H7 (cell line): Measurements from ENCODE around the gene NUBPL. TPM values are rescaled to one million over a fixed set of nuclear protein-coding genes. Genes with fewer than 3 reads are reported as not detected.
"Not testable (repeated sequence)": the region's sequence is repeated elsewhere in the genome, so short reads cannot be mapped to it uniquely, and the experiment has no call there.

Experiments used
- DNase-seq: peaks from one replicate; pipeline ENCODE4 v3.0.0; 2012
- H3K27me3 ChIP-seq: 2 replicates; pipeline ENCODE4 v1.6.0; 2011; ENCODE audit warnings: mild to moderate bottlenecking, low read length; ENCODE audit not compliant: control insufficient read depth, insufficient read depth
- H3K36me3 ChIP-seq: replicated peaks from 2 replicates; pipeline ENCODE4 v1.5.1; 2011; ENCODE audit warnings: low read length; ENCODE audit not compliant: control insufficient read depth, insufficient read depth
- H3K4me3 ChIP-seq: 2 replicates; pipeline ENCODE4 v1.5.1; 2011; ENCODE audit warnings: low read depth, mild to moderate bottlenecking, control low read depth, low read length, moderate library complexity; ENCODE audit not compliant: insufficient read depth
- total RNA-seq: library from RNA; depleted of rRNA; stranded (reverse); fragments of >200 nt; shearing (Covaris generic); gene quantifications from 2 replicates; pipeline ENCODE4 v1.2.3, GENCODE V29; 2014

The NUBPL gene
- total RNA-seq, 1 experiment from 2014 or later: 8.7 TPM

DNA sequence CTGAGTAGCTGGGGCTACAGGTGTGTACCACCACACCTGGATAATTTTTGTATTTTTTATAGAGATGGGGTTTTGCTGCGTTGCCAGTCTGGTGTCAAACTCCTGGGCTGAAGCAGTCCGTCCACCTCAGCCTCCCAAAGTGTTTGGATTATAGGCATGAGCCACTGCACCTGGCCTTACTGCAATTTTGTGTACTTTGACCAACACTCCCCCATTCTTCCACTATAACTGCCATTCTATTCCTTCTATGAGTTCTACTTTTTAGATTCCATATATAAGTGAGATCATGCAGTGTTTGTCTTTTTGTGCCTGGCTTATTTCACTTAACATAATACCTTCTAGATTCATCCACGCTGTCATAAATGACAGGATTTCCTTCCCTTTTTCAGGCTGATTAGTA is 199.1 kb downstream of the NUBPL start:
- DNase-seq: no peak
- H3K27me3 ChIP-seq: no peaks in the 10 kb centered on the region
- H3K4me3 ChIP-seq: no peak overlapping the region
- no peaks in the 10 kb centered on the region for H3K36me3 ChIP-seq

DNA sequence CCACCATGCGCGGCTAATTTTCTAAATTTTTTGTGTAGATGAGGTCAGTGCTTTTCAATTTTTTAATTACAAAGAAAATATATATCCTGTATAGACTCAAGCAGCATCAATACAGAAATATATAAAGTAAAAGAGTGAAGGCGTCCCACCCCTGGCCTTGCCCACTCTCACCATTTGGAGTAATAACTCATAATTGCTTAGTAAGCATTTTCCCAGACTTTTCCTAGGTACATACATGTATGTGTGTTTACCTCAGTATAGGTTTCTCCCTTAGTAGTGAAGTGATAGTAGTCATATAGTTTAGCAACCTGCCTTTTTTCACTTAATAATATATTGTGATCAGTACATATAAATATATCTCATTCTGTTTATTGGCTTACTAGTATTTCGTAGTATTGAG is 200.1 kb downstream of the NUBPL start:
- no peaks in the 10 kb centered on the region for H3K27me3 ChIP-seq
- no peaks in the 10 kb centered on the region for H3K36me3 ChIP-seq
- no peak overlapping the region for H3K4me3 ChIP-seq
- no peak for DNase-seq

DNA sequence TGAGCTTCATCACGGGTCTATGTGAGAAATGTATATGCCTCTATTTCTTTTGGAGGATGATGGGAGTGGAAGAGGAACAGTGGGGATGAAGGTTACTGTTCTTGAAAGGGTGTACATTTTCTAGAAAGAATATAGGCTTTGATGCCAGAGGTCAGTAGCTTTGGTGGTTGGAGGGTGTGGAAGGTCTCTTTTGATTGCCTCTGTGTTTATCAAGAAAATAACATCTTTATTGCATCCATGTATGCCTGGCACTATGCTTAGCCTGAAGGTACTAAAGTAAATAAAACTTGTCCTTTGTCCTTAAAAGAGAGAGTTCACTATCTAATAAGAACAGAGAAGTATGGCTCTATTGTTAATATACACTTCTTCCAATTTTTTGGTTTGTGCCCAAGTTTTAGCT is 201.8 kb downstream of the NUBPL start:
- H3K4me3 ChIP-seq: no peak overlapping the region
- no peaks in the 10 kb centered on the region for H3K27me3 ChIP-seq
- no peak for DNase-seq
- H3K36me3 ChIP-seq: no peaks in the 10 kb centered on the region

DNA sequence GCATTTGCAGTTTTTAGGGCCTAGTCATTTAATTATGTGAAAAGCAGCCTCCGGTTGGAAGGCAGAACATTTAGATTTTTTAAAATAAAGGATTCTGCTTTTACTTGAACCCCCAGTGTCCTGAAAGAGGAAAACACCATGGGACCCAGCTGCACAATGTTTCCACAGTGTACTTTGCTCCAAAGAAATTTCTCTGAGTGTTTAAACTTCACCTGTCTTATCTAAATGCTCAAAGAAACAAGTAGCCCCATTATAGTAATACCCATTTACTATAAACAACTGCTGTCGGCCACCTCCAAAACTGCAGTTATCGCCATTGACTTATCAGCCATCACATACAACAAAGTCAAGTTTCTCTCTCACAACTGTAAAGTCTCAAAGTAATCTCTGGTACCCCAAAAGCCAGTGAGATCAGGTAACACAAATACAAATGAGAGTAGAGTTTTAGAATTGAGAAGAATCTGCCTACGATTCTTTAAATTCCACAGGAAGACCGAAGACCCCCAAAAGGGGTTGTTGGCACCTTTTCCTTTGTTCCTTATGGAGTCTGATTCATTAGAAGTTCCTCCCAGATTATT is 205.2 kb downstream of the NUBPL start:
- H3K36me3 ChIP-seq: no peaks in the 10 kb centered on the region
- no peak for DNase-seq
- H3K27me3 ChIP-seq: no peaks in the 10 kb centered on the region

DNA sequence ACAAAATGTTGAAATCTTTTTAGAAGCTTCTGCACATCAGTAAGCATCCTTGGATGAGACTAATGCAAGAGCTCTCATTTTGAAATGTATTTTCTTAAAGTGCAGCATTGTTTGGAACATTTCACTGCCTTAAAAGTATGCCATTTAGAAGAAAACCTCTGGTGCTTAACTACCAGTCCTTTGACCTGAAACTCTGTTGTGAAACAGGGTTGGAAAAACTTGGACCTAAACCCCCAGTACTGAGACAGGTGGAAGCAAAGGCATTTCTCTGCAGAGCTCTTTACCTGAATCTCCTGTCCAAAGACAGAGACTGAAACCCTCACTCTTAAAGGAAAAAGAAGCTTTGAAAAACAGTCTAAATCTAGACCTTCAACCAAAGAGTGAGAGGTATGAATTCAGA is 207.2 kb downstream of the NUBPL start:
- Histone ChIP-seq H3K4me3 (no peak overlapping the region), H3K36me3 (no peaks in the 10 kb centered on the region), H3K27me3 (no peaks in the 10 kb centered on the region)
- DNase-seq: no peak

More for the DNA sequence above, 205.2 kb downstream of the NUBPL start:
- no peak overlapping the region for H3K4me3 ChIP-seq

DNA sequence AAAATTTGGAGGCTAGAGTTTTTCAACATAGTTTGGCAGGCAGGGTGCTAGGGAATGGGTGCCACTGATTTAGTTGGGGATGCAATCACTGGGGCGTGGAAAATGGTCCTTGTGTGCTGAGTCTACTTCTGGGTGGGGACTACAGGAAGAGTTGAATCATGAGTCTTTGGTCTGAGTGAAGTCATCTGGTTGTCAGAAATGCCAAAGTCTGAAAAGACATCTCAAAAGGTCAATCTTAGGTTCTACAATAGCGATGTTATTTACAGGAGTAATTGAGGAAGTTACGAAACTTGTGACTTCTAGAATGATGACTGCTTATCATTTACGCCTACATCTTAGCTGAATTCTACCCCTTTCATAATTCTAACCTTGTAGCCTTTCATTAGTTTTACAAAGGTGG is 209.1 kb downstream of the NUBPL start:
- no peak for DNase-seq
- Histone ChIP-seq H3K36me3 (no peaks in the 10 kb centered on the region), H3K4me3 (no peak overlapping the region), H3K27me3 (no peaks in the 10 kb centered on the region)

DNA sequence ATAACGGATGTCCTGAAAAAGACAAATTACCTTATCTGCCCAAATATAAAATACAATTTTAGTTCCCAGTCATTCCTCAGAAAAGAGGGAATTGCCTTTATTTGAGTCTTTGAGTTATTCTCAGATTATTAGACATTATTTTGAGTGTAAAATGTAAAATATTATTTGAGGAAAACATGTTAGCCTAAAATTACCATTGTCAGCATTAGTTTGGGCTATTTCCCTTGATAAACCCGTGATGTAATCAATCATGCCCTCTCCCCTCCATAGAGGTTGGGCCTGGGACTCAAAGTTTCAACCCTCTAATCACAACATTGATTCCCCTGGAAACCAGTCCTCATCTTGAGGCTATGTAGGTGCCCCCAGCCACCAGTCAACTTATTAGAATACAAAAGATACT is 213.4 kb downstream of the NUBPL start:
- DNase-seq: no peak

GRCh38 chr14:31777312-31777711 is 216.1 kb downstream of the NUBPL start:
- Histone ChIP-seq H3K36me3 (no peaks in the 10 kb centered on the region), H3K27me3 (no peaks in the 10 kb centered on the region), H3K4me3 (no peak overlapping the region)
- DNase-seq: no peak

More for the DNA sequence above, 213.4 kb downstream of the NUBPL start:
- no peak overlapping the region for H3K4me3 ChIP-seq
- no peaks in the 10 kb centered on the region for H3K36me3 ChIP-seq
- no peaks in the 10 kb centered on the region for H3K27me3 ChIP-seq

- DNase-seq: no peak
- no peaks in the 10 kb centered on the region for H3K27me3 ChIP-seq
- H3K36me3 ChIP-seq: no peaks in the 10 kb centered on the region
- H3K4me3 ChIP-seq: no peak overlapping the region
Observed at GRCh38 chr14:31781578-31781977, 220.4 kb downstream of the NUBPL start.

DNA sequence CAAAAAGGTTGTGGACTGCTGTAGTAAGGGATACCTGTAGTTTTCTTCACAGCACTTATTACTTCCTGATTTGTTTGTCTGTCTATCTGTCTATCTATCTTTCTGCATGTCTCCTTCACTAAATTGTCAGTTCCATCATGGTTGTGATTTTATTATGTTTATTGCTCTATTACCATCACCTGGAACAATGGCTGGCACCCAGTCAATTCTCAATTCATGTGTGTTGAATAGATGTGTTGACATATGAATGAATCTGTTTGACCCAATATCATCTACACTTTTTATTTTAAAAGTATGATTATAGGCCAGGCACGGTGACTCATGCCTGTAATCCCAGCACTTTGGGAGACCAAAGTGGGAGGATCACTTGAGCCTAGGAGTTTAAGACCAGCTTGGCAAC is 224.4 kb downstream of the NUBPL start:
- DNase-seq: no peak
- Histone ChIP-seq H3K36me3 (no peaks in the 10 kb centered on the region), H3K4me3 (no peak overlapping the region), H3K27me3 (no peaks in the 10 kb centered on the region)

GRCh38 chr14:31787377-31787776 is 226.2 kb downstream of the NUBPL start:
- Histone ChIP-seq H3K27me3 (no peaks in the 10 kb centered on the region), H3K36me3 (no peaks in the 10 kb centered on the region), H3K4me3 (no peak overlapping the region)
- DNase-seq: no peak

GRCh38 chr14:31788340-31788739 is 227.1 kb downstream of the NUBPL start:
- DNase-seq: no peak
- H3K36me3 ChIP-seq: no peaks in the 10 kb centered on the region
- no peak overlapping the region for H3K4me3 ChIP-seq
- no peaks in the 10 kb centered on the region for H3K27me3 ChIP-seq

DNA sequence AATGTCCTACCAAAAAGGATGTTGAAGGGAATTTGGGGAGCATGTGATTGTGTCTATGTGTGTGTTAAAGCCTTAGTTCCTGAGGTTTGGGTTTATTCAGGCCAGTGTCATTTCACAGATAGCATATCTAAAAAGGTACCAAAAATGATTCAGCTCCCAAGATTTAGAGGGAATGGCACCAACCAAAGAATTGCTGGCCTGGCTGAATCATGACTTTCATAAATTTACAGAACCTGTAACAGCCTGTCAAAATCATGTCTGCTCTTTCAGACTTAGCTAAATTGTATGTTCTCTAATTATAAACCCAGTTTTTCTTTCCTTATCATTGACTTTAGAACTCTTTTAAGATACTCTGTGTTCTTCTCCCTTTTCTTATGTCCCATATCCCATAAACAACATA is 231.5 kb downstream of the NUBPL start:
- Histone ChIP-seq H3K27me3 (no peaks in the 10 kb centered on the region), H3K36me3 (no peaks in the 10 kb centered on the region), H3K4me3 (no peak overlapping the region)
- no peak for DNase-seq

- not testable (repeated sequence) for H3K36me3 ChIP-seq, DNase-seq, H3K27me3 ChIP-seq, H3K4me3 ChIP-seq
Observed at GRCh38 chr14:31797946-31798345, 236.7 kb downstream of the NUBPL start.

GRCh38 chr14:31802838-31803237 is 241.6 kb downstream of the NUBPL start:
- no peak overlapping the region for H3K4me3 ChIP-seq
- no peaks in the 10 kb centered on the region for H3K36me3 ChIP-seq
- DNase-seq: no peak
- no peaks in the 10 kb centered on the region for H3K27me3 ChIP-seq

DNA sequence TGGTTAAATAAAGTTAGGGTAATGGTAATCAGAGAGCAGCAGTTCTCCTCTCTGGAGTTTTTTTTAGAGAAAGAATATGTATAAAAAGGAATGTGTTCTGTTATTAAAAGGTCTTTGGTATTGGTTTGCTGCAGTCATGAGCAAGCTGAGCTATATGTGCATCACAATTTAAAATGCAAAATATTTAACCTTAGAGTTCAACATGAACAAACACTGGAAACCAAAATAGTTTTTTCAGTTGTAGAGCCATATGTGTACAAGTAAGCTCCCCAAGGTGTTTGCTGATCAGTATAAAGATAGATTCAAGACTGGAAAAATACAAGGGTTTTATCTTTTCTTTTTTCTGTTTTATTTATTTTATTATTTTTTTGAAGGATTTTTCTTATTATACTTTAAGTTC is 245.0 kb downstream of the NUBPL start:
- DNase-seq: no peak
- Histone ChIP-seq H3K36me3 (no peaks in the 10 kb centered on the region), H3K27me3 (no peaks in the 10 kb centered on the region), H3K4me3 (no peak overlapping the region)
